Measurements from ENCODE around the gene UPK1B.
"Not testable (repeated sequence)": the region's sequence is repeated elsewhere in the genome, so short reads cannot be mapped to it uniquely, and the experiment has no call there.

UPK1B gene

DNA sequence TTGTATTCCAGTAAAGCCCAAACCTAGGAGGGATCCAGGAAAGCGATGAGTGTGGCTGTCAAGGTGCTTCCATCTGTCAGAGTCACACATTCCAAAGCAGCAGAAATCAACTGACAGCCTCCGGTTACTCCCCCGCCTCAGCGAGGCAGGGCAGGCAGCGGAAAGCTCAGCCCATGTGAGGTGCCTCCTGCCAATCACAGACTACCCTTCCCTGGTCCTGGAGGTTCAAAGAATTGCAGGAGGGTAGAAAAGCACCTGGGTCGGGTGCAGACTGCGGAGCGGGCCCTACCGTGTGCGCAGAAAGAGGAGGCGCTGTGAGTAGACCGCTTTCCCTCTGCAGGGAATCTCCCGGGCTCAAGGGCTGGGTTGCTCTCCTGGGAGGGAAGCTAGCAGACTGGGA lies at the start of gene UPK1B:
Gene UPK1B (plus strand): TSS at position 274 of the 400 bp plus-strand sequence. CDS start 13,144 bp downstream, outside the sequence.
- no peak for DNase-seq (ENCODE audit: low read depth in 2 of 2, low spot score in 1 of 2)

DNA sequence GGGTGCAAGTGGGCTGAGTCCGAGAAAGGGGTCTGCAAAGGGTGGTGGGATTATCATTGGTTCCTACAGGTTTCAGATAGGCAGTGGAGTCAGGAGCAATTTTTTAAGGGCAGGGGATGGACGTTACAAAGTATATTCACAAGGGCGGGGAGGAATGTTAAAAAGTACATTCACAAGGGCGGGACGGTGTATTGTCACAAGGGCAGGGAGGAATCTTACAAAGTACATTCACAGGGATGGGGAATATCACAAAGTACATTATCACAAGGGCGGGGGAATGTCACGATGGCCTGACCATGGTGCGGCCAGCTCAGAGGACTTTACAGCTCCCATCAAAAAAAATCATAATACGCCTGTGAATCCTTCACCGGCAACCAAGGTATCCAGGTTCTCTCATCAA lies 48.1 kb upstream of the UPK1B start:
- no peak for DNase-seq (ENCODE audit: low read depth in 2 of 2, low spot score in 1 of 2)

DNA sequence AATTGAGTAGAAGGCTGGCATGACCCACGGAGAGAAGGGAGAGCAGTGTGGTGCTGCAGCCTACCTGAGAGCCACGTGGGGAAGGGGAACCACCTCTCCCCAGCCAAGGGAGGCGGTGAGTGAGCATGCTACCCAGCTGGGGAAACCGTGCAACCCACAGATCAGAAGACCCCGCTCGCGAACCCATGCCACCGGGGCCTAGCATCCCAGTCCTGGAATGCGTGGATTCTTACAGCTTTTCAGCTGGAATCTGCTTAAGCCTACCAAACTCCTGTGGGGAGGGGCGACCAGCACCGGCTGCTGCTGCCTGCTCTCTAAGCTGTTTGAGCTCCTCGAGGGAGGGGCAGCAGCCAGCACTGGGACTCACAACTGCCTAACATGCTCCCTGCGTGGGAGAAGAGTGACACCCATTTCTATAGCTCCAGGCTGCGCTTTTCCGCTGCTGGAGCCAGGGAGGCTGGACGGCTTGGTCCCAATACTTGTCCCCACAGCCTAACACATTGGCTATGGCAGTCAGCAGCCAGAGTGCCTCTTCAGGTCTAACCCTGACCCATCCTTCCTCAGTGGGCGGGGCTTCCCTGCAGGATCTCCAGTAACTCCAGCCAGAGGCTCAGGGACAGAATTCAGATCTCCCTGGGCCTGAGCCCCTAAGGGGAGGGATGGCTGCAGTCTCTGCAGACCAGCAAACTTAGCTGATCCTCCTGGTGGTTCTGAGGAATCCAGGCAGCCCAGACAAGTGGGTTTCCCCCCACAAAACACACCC lies 47.5 kb upstream of the UPK1B start:
- DNase-seq (ENCODE audit: low read depth in 2 of 2, low spot score in 1 of 2): no peak

DNA sequence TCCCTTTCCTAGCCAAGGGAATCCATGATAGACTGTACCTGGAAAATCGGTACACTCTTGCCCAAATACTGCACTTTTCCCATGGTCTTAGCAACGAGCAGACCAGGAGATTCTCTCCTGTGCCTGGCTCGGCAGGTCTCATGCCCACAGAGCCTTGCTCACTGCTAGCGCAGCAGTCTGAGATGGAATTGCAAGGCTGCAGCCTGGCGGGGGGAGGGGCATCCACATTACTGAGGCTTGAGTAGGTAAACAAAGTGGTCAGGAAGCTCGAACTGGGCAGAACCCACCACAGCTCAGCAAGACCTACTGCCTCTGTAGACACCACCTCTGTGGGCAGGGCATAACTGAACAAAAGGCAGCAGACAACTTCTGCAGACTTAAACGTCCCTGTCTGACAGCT lies 43.1 kb upstream of the UPK1B start:
- DNase-seq (ENCODE audit: low read depth in 2 of 2, low spot score in 1 of 2): not testable (repeated sequence)

DNA sequence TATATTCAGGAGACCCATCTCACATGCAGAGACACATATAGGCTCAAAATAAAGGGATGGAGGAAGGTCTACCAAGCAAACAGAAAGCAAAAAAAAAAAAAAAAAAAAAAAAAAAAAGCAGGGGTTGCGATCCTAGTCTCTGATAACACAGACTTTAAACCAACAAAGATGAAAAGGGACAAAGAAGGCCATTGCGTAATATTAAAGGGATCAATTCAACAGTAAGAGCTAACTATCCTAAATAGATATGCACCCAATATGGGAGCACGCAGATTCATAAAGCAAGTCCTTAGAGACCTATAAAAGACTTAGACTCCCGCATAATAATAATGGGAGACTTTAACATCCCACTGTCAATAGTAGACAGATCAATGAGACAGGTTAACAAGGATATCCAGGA lies 41.1 kb upstream of the UPK1B start:
- DNase-seq (ENCODE audit: low read depth in 2 of 2, low spot score in 1 of 2): not testable (repeated sequence)

DNA sequence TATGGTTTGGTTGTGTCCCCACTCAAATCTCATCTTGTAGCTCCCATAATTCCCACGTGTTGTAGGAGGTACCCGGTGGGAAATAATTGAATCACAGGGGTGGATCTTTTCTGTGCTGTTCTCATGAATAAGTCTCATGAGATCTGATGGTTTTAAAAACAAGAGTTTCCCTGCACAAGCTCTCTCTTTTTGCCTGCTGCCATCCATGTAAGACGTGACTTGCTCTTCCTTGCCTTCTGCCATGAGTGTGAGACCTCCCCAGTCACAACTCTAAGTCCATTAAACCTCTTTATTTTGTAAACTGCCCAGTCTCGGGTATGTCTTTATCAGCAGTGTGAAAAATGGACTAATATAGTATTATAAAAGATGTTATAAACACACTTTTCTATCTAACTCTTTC lies 34.0 kb upstream of the UPK1B start:
- not testable (repeated sequence) for DNase-seq (ENCODE audit: low read depth in 2 of 2, low spot score in 1 of 2)

DNA sequence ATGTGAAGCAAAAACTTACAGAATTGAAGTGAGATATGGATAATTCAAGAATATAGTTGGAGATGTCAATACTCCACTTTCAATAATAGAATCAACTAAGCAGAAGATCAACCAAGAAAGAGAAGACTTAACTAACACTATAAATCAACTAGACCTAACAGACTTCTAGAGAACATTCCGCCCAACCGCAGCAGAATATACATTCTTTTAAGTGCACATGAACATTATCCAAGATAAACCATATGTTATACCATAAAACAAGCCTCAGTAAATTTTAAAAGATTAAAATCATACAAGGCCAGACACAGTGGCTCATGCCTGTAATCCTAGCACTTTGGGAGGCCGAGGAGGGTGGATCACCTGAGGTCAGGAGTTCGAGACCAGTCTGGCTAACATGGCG lies 32.9 kb upstream of the UPK1B start:
- DNase-seq (ENCODE audit: low read depth in 2 of 2, low spot score in 1 of 2): no peak

DNA sequence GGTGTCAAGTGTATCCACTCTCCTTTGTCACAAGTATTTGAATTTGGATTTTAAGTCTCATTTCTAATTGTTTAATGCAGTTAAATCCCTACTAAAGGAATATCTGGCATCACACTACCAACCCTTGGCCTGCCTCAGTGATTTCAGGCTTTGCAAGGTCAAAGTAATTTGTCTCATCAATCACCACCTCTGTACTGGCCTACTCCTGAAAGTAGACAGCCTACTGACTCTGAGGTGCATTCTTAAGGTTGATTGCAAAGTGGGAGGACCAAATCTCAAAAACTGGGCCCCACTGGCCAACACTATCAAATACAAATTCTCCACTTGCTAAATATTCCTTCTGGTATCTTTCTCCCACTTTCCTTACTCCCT lies 28.3 kb upstream of the UPK1B start:
- DNase-seq (ENCODE audit: low read depth in 2 of 2, low spot score in 1 of 2): no peak

DNA sequence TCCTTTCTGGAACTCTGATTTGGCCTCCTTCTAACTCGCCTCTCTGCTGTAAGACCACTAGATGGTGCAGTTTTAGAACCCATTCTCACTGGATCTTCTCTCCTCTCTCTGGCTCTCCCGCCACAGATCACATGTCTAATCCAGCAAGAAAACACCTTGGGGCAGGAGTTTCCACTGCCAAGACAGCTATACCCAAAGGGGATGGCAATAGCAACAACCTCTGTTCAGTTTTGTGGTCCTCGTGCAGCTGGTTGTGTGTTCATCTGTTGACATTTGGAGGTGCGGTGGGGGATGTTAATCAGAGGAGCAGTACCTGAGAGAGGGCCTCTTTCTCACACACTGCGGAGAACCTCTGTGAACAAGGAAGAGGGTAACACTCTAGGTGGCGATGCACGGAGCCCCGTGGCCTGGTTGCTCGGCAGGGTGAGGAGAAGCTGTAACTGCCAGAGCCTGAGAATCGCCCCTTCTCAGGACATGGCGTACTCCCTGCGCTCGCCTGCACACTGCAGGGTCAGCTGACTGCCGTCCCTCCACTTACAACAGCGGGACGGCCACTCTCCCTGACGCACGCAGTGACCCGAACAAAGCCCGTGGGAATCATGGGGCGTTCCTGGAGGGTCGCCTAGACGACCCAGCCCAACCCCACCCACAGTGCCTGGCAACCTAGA lies 27.8 kb upstream of the UPK1B start, which contains the start of gene TEX55:
Gene TEX55 (plus strand): TSS at position 666 of the 668 bp plus-strand sequence. CDS start 25 bp downstream, outside the sequence.
- DNase-seq (ENCODE audit: low read depth in 2 of 2, low spot score in 1 of 2): no peak

DNA sequence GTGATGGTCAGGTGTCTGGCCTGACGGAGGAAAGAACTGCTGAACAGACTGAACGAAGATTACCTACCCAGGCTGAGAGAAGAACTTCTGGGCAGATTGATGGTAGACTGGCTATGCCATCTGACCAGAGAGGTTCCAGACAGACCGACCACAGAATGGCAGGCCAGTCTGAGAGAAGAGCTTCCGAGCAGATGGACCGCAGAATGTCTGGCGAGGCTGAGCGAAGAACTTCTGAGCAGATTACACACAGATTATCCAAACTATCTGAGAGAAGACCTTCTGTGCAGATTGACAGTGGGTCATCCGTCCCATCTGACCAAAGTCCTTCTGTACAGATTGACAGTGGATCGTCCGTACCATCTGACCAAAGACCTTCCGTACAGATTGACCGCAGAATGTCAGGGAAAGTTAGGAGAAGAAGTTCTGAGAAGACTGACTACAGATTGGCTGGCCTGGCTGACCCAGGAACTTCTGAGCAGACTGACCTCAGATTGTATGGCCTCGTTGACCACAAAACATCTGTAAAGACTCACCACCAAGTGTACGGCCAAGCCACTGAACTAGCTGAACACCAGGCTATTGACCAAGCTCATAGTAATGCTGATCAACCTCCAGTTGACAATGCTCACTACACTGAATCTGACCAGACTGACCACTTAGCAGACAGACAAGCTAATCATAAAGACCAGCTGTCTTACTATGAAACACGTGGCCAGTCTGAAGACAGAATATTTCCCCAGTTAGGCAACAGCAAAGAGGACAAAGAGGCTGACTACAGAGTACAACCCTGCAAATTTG lies 26.6 kb upstream of the UPK1B start:
- no peak for DNase-seq (ENCODE audit: low read depth in 2 of 2, low spot score in 1 of 2)

DNA sequence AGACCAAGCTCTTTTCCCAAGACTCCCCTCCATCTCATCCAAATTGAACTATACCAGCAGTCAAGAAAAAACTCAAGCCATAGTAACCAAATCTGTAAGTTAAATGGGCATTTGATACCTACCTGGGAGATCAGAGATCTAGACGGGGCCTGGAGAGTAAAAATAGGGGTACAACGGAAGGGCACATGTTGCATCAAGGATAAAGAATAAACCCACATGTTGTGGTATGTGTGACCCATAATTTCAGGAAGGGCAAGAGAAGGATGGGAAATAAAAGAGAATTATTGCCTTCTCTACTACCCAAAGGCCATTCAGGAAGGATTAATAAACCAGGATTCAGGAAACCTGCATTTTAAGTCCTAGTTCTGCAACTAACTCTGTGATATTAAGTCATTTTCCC lies 25.9 kb upstream of the UPK1B start:
- no peak for DNase-seq (ENCODE audit: low read depth in 2 of 2, low spot score in 1 of 2)

DNA sequence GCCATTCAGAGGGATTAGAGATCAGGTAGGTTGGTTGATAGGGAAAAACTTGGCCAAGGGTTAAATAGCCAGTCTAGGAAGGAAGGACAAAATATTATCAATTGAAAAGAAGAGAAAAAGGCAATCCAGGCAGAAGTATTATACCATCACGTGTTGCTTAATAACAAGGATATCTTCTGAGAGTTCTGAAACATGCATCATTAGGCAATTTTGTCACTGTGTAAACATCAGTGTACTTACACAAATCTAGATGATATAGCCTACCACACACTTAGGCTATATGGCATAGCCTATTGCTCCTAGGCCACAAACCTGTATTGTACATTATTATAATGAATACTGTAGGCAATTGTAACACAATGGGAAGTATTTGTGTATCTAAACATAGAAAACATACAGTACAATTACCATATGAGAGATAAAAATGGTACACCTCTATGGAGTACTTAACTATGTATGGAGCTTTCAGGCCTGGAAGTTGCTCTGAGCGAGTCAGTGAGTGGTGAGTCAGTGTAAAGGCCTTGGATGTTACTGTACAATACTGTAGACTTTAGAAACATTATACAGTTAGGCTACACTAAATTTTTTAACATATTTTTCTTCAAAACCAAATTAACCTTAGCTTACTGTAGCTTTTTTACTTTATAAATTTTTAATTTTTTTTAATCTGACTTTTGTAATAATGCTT lies 24.8 kb upstream of the UPK1B start:
- no peak for DNase-seq (ENCODE audit: low read depth in 2 of 2, low spot score in 1 of 2)

DNA sequence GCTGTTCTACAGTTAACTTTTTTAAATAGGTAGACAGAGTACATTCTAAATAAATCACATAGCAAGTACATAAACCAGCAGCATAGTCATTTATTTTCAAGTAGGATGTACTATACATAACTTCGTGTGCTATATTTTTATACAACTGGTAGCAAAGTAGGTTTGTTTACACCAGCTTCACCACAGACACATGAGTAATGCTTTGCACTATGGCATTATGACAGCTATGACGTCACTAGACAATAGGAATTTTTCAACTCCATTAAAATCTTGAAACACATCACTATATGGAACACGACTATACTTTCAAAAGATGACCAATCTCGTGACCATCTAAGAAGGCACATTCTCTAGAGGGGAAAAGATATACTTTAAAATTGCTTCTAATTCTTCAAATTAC lies 23.9 kb upstream of the UPK1B start:
- DNase-seq (ENCODE audit: low read depth in 2 of 2, low spot score in 1 of 2): no peak

DNA sequence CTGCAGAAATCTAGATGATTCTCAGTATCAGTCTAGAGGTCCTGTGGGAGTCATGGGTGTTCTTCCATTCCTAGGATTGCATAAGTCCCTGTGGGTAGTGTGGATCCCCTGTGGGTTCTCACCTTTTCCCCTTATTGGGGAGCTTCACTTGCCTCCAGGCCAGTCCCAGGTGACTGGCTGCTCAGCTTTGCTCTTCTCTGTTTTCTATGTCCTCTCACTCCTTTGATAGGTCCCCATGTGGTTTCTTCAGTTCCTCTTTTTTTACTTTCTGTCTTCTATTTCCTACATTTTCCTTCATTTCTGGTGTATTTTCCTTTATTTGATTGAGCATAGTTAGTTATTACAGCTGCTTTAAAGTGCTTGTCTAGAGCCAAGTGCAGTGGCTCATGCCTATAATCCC lies 16.5 kb upstream of the UPK1B start:
- DNase-seq (ENCODE audit: low read depth in 2 of 2, low spot score in 1 of 2): no peak

DNA sequence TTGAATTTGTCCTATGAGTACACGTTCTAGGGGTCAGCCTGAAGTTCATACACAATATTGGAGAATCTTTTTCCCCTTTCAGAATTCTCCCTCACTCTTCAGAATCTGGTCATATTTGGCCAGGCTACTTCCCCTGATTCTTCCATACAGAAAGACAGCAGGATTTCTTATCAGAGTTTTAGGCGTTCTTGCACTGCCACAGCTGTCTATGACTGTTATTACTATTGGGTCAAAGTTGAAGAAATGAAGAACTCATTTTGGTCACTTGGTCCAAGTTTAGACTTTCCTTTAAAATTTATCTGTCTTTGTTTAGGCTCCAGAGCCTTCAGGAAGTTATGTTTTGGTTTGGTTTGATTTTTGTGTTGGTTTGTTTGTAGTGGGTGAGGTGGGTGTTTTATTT lies 15.4 kb upstream of the UPK1B start:
- DNase-seq (ENCODE audit: low read depth in 2 of 2, low spot score in 1 of 2): no peak

DNA sequence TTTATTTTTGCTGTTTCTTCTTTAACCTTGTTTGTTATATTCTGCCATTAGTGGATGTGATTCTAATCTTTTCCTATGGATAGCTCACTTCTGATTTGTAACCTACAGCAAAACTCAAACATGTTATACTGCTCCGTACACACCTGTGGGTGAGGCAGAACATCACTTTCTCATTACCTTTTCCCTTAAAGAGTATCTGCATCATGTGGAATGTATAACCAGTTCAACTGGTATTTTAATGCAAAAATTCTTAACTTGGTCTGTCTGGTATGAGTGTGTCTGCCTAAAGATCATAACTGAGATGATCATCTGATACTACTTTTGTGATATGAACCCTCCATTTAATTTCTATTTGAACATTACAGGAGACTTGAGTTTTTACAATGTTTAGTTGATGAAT lies 13.0 kb upstream of the UPK1B start:
- no peak for DNase-seq (ENCODE audit: low read depth in 2 of 2, low spot score in 1 of 2)

DNA sequence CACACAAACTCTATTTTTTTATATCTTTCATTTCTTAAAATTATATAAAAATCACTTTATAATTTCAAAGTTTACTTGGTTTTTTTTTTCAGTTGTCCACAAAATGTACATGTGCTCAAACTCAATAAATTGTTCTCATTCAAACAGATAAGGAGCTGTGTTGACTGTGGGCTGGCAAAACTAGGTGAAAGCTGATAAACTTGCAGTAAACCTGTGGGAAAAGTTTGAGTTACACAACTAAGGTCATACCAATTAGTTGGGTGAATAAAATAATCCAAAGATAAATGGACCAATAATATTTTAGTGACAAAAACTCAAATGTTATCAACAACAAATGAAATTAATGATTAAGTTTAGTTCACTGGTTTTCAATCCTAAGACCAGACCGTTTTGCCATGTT lies 12.6 kb upstream of the UPK1B start:
- no peak for DNase-seq (ENCODE audit: low read depth in 2 of 2, low spot score in 1 of 2)

DNA sequence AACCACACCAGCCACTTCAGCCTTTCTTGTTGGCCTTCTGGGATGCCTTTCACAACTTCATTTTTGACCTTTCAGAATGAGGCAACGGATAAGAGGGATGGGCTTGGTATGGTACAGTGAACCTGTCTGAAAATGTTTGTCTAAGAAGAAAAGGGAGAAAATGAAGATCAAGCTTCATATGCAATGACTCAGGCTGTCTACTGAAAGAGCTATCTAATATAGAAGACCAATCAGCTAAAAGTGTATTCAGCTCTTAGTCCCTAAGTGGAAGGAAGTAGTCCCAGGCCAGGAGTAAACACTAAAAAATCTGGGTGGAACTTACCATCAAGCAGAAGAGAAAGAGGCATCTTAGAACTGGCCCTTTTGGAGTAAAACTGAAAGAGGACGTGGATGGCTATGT lies 12.2 kb upstream of the UPK1B start:
- DNase-seq (ENCODE audit: low read depth in 2 of 2, low spot score in 1 of 2): no peak

DNA sequence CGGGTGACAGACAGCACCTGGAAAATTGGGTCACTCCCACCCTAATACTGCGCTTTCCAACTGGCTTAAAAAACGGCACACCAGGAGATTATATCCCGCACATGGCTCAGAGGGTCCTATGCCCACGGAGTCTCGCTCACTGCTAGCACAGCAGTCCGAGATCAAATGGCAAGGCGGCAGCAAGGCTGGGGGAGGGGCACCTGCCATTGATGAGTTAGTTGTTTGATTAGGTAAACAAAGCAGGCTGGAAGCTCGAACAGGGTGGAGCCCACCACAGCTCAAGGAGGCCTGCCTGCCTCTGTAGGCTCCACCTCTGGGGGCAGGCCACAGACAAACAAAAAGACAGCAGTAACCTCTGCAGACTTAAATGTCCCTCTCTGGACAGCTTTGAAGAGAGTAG lies 8.7 kb upstream of the UPK1B start:
- DNase-seq (ENCODE audit: low read depth in 2 of 2, low spot score in 1 of 2): not testable (repeated sequence)

DNA sequence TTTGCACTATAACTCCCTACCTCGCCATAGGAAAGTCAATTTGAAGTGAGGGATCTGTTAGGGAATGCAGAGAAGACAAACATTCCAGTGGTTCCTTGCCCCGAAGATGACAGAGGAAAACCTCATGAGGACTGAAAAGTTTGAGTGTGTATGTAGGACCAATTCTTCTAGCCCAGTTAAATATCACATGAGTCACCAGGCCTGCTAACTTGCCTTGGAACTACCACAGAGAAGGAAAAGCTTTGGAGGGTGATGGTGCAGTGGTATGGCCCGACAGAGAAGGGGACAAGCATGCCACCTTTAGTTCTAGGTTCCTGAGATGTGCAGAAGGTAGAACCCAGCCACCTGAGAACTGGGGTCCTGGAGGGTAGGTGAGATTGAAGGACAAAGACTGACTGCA lies 2.6 kb upstream of the UPK1B start:
- no peak for DNase-seq (ENCODE audit: low read depth in 2 of 2, low spot score in 1 of 2)

All from stimulated activated CD8-positive, alpha-beta memory T cell treated with anti-CD3 and anti-CD28 coated beads, Interleukin-4, amount 100 ng/mL, for 4 hours (primary cell).